Measurements from ENCODE around the gene CCDC192. TPM values are rescaled to one million over a fixed set of nuclear protein-coding genes. Genes with fewer than 3 reads are reported as not detected.

The CCDC192 gene
- total and polyA plus RNA-seq, 10 of the 15 experiments (the other 5 are each of a cell fraction or from before 2014, with no cell fraction given), result 0.20 to 0.79 (median 0.32) TPM; not detected in 4

GRCh38 chr5:127697894-127698600, 5.1 kb upstream of the CCDC192 start:
- no peak for ATAC-seq
- 2% methylated on average over 2 of the region's 2 CpGs for WGBS (ENCODE audit: insufficient coverage, insufficient replicate concordance, low lambda C conversion rate, missing lambda C conversion rate)
- H3K27me3 ChIP-seq (replicated peaks in 1 of 2; ENCODE audit: control insufficient read depth in 2 of 2, insufficient read depth in 2 of 2, low read length in 1 of 2), result no peaks in the 10 kb centered on the region
- in situ Hi-C loops (cut with MboI) (no loop called here), intact Hi-C loops (cut with micrococcal nuclease; ENCODE audit: unreplicated experiment) (no loop called here)
- SMC1A ChIA-PET (ENCODE audit: uncharacterized antibody, unreplicated experiment), result interaction anchor here (0.7 to 0.8 kb wide), 2 partner anchors 21 to 90 kb away, joined by 3 read pairs; no protein-coding TSS in a partner anchor
- no peaks in the 10 kb centered on the region for H3K79me2 ChIP-seq (ENCODE audit: control insufficient read depth, insufficient read depth, low read length)
- TF ChIP-seq TCF12 (IDR thresholded peaks at IDR 0.05; ENCODE audit: low read depth, low read length) (no peak), BACH1 (IDR thresholded peaks at IDR 0.05; ENCODE audit: borderline replicate concordance) (no peak)
- no peaks in the 10 kb centered on the region for H3K4me1 ChIP-seq (ENCODE audit: control insufficient read depth, insufficient read depth, low read length)
- RAD21 ChIA-PET (ENCODE audit: unreplicated experiment), result no interaction called here
- H3K27ac ChIP-seq (ENCODE audit: control insufficient read depth, insufficient read depth), result no peak overlapping the region
- POLR2A ChIA-PET, result no interaction called here
- no peaks in the 10 kb centered on the region for H3K36me3 ChIP-seq (ENCODE audit: control insufficient read depth in 2 of 2, insufficient read depth in 2 of 2, low read length in 1 of 2)
- BruUV-seq (replicated peaks), result no TSS peak
- no peaks in the 10 kb centered on the region for H3K9me3 ChIP-seq (replicated peaks; ENCODE audit: control insufficient read depth, insufficient read depth, low read length)
- no peak for FAIRE-seq
- no peak overlapping the region for H2AFZ ChIP-seq (ENCODE audit: control insufficient read depth, low read depth, low read length)
- DNase-seq (ENCODE audit: low read depth, low spot score), result no peak
- H4K20me1 ChIP-seq (ENCODE audit: control insufficient read depth, insufficient read depth), result no peaks in the 10 kb centered on the region
- no peak overlapping the region for H3K9ac ChIP-seq (ENCODE audit: control insufficient read depth, insufficient read depth, low read length)
- CTCF ChIA-PET, result no interaction called here
- H3K4me3 ChIP-seq, result no peak overlapping the region
- no peak overlapping the region for H3K4me2 ChIP-seq (ENCODE audit: control insufficient read depth, insufficient read depth)

- Histone ChIP-seq H3K4me2 (ENCODE audit: control insufficient read depth, insufficient read depth) (no peak overlapping the region), H3K4me1 (ENCODE audit: control insufficient read depth, insufficient read depth, low read length) (no peaks in the 10 kb centered on the region), H2AFZ (ENCODE audit: control insufficient read depth, low read depth, low read length) (no peak overlapping the region), H3K36me3 (ENCODE audit: control insufficient read depth in 2 of 2, insufficient read depth in 2 of 2, low read length in 1 of 2) (no peaks in the 10 kb centered on the region), H3K27ac (ENCODE audit: control insufficient read depth, insufficient read depth) (no peak overlapping the region), H4K20me1 (ENCODE audit: control insufficient read depth, insufficient read depth) (no peaks in the 10 kb centered on the region), H3K9ac (ENCODE audit: control insufficient read depth, insufficient read depth, low read length) (no peak overlapping the region), H3K79me2 (ENCODE audit: control insufficient read depth, insufficient read depth, low read length) (no peaks in the 10 kb centered on the region), H3K4me3 (no peak overlapping the region), H3K9me3 (replicated peaks; ENCODE audit: control insufficient read depth, insufficient read depth, low read length) (no peaks in the 10 kb centered on the region), H3K27me3 (replicated peaks in 1 of 2; ENCODE audit: control insufficient read depth in 2 of 2, insufficient read depth in 2 of 2, low read length in 1 of 2) (no peaks in the 10 kb centered on the region)
- intact Hi-C loops (cut with micrococcal nuclease; ENCODE audit: unreplicated experiment) (no loop called here), in situ Hi-C loops (cut with MboI) (no loop called here)
- SMC1A ChIA-PET (ENCODE audit: uncharacterized antibody, unreplicated experiment), result no interaction called here
- no peak for DNase-seq (ENCODE audit: low read depth, low spot score)
- WGBS (ENCODE audit: insufficient coverage, insufficient replicate concordance, low lambda C conversion rate, missing lambda C conversion rate), result 22% methylated on average over 5 of the region's 5 CpGs
- CTCF ChIA-PET, result no interaction called here
- FAIRE-seq, result no peak
- TF ChIP-seq BCL3 (IDR thresholded peaks at IDR 0.05; ENCODE audit: borderline replicate concordance, insufficient read depth, low read depth, low read length, poor library complexity, severe bottlenecking) (no peak), EED (IDR thresholded peaks at IDR 0.05; ENCODE audit: low read depth) (no peak), ATF7 (IDR thresholded peaks at IDR 0.05; ENCODE audit: low read depth) (no peak), YY1 (IDR thresholded peaks at IDR 0.05; ENCODE audit: low read depth, low read length) (no peak)
- POLR2A ChIA-PET, result no interaction called here
- no peak for ATAC-seq
- no TSS peak for BruUV-seq (replicated peaks)
- RAD21 ChIA-PET (ENCODE audit: unreplicated experiment), result no interaction called here
Observed at GRCh38 chr5:127699416-127699815, 3.8 kb upstream of the CCDC192 start.

Measured in GM12878 (cell line).